Measurements from ENCODE around the gene AZU1.

Gene AZU1

DNA sequence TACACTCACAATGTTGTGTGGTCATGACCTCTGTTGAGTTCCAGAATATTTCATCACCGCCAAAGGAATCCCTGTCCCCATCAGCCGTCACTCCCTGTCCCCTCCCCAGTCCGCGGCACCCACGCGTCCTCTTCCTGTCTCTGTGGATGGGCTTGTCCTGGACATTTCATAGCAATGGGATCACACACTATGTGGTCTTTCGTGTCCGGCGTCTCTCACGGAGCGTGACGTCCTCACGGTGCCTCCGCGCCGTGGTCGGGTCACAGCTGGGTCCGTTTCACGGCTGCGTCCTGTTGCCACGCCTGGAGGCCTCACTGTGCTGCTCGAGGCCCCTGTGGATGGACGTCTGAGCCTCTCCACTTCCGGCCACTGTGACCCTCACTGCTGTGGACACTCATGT is 6.6 kb downstream of the AZU1 start:
- TF ChIP-seq POLR2AphosphoS5 (IDR thresholded peaks at IDR 0.05; ENCODE audit: low read depth, low read length), result no peak
- peak; percentile 28 for TF ChIP-seq FOXP2 (optimal IDR thresholded peaks at IDR 0.05; ENCODE audit: borderline replicate concordance, extremely low read depth, extremely low read length, insufficient read depth)
- TF ChIP-seq SIN3A (IDR thresholded peaks at IDR 0.05; ENCODE audit: borderline replicate concordance, insufficient read depth, low read length), result no peak
- no peak for TF ChIP-seq TAF1 (IDR thresholded peaks at IDR 0.05; ENCODE audit: borderline replicate concordance, insufficient read depth, low read length)

DNA sequence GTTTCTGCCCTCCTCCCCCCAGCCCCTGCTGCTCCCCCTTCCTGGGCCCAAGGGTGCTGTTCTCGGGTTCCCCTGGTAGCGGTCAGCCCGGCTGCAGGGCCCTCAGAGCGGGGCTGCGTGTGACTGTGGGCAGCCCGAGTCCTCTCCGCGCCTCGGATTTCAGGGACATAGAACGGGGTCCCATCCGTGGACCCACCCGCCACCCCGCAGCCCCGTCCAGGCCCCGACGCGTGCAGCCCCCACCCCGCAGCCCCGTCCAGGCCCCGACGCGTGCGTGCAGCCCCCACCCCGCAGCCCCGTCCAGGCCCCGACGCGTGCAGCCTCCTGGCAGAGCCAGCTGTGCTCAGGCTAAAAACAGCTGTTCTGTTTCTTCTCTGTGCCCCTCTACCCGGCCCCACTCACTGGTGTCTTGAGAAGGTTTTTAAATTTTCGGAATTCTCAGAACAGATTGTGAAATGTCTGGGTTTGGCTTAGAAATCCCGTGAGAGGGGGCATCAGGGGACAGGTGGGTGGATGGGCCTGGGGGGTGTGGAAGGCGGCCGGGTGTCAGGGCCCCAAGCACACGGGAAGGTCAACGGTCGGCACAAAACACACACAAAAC is 7.7 kb downstream of the AZU1 start:
- TF ChIP-seq POLR2AphosphoS5 (IDR thresholded peaks at IDR 0.05; ENCODE audit: low read depth, low read length), result no peak
- TF ChIP-seq TAF1 (IDR thresholded peaks at IDR 0.05; ENCODE audit: borderline replicate concordance, insufficient read depth, low read length), result no peak

DNA sequence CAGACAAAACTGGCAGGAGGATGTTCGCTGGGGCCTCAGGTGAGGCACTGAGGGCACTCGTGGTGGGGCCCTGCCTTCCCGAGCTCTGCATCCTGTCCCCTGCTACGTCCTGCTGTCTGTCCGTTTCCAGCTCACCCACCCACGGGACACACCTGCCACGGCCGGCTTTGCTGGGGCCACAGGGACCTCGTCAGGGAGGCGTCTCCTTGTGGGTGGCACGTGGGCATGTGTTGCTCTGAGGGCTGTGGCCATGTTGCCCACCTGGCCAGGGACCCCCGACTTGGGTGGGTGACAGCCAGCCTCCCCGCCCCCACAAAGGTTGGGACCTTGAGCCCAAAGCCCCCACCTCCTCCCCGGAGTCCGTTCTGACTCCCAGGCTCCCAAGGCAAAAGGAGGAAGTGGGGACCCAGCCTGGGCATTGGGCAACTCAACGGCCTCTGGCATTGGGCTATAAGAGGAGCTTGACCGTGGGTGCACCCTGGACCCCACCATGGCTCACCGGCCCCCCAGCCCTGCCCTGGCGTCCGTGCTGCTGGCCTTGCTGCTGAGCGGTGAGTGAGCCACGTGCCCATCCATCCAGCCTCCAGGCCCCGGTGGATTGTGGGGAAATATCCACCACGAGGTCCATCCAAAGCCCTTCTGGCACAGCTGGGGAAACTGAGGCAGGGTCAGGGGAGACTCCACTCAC is 13.0 kb downstream of the AZU1 start, which contains the start of gene PRTN3:
Gene PRTN3, plus strand, starts transcription at position 481 of the 688 bp plus-strand sequence. Its CDS starts 10 bp downstream, at position 491.
- TF ChIP-seq SIN3A (IDR thresholded peaks at IDR 0.05; ENCODE audit: borderline replicate concordance, insufficient read depth, low read length) (no peak), TAF1 (IDR thresholded peaks at IDR 0.05; ENCODE audit: borderline replicate concordance, insufficient read depth, low read length) (no peak), POLR2AphosphoS5 (IDR thresholded peaks at IDR 0.05; ENCODE audit: low read depth, low read length) (no peak), FOXP2 (optimal IDR thresholded peaks at IDR 0.05; ENCODE audit: borderline replicate concordance, extremely low read depth, extremely low read length, insufficient read depth) (no peak)
- TF ChIP-seq, protein P1, sequence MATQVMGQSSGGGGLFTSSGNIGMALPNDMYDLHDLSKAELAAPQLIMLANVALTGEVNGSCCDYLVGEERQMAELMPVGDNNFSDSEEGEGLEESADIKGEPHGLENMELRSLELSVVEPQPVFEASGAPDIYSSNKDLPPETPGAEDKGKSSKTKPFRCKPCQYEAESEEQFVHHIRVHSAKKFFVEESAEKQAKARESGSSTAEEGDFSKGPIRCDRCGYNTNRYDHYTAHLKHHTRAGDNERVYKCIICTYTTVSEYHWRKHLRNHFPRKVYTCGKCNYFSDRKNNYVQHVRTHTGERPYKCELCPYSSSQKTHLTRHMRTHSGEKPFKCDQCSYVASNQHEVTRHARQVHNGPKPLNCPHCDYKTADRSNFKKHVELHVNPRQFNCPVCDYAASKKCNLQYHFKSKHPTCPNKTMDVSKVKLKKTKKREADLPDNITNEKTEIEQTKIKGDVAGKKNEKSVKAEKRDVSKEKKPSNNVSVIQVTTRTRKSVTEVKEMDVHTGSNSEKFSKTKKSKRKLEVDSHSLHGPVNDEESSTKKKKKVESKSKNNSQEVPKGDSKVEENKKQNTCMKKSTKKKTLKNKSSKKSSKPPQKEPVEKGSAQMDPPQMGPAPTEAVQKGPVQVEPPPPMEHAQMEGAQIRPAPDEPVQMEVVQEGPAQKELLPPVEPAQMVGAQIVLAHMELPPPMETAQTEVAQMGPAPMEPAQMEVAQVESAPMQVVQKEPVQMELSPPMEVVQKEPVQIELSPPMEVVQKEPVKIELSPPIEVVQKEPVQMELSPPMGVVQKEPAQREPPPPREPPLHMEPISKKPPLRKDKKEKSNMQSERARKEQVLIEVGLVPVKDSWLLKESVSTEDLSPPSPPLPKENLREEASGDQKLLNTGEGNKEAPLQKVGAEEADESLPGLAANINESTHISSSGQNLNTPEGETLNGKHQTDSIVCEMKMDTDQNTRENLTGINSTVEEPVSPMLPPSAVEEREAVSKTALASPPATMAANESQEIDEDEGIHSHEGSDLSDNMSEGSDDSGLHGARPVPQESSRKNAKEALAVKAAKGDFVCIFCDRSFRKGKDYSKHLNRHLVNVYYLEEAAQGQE (IDR thresholded peaks at IDR 0.05; ENCODE audit: insufficient read depth in 1 of 2, low read depth in 2 of 2, low read length in 2 of 2), result no peak

DNA sequence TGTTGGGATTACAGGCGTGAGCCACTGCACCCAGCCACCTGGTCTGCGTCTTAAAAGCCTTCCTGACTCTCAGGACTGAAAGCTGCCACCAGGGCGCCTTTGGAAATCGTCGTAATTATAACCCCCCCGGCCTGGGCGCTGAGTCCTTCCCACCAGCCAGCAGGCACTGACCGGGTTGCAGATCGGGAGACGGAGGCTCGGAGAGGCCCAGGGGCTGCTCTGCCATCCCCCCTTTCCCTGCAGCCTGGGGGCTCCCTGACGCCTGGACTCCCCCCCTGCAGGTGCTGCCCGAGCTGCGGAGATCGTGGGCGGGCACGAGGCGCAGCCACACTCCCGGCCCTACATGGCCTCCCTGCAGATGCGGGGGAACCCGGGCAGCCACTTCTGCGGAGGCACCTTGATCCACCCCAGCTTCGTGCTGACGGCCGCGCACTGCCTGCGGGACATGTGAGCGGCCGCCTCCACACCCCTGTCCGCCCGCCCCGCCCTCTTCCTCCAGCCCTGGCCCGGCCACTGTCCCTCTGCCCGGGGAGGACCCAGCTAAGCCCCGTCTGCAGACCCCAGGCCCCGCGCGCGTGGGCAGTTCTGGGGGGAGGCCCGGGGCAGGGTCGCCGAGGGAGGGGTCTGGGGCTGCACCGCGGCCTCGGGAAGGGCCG is 15.7 kb downstream of the AZU1 start:
- no peak for TF ChIP-seq SIN3A (IDR thresholded peaks at IDR 0.05; ENCODE audit: borderline replicate concordance, insufficient read depth, low read length)
- TF ChIP-seq, protein P1 (IDR thresholded peaks at IDR 0.05; ENCODE audit: insufficient read depth in 1 of 2, low read depth in 2 of 2, low read length in 2 of 2), result no peak
- no peak for TF ChIP-seq FOXP2 (optimal IDR thresholded peaks at IDR 0.05; ENCODE audit: borderline replicate concordance, extremely low read depth, extremely low read length, insufficient read depth)
- TF ChIP-seq POLR2AphosphoS5 (IDR thresholded peaks at IDR 0.05; ENCODE audit: low read depth, low read length), result no peak
- TF ChIP-seq TAF1 (IDR thresholded peaks at IDR 0.05; ENCODE audit: borderline replicate concordance, insufficient read depth, low read length), result no peak

DNA sequence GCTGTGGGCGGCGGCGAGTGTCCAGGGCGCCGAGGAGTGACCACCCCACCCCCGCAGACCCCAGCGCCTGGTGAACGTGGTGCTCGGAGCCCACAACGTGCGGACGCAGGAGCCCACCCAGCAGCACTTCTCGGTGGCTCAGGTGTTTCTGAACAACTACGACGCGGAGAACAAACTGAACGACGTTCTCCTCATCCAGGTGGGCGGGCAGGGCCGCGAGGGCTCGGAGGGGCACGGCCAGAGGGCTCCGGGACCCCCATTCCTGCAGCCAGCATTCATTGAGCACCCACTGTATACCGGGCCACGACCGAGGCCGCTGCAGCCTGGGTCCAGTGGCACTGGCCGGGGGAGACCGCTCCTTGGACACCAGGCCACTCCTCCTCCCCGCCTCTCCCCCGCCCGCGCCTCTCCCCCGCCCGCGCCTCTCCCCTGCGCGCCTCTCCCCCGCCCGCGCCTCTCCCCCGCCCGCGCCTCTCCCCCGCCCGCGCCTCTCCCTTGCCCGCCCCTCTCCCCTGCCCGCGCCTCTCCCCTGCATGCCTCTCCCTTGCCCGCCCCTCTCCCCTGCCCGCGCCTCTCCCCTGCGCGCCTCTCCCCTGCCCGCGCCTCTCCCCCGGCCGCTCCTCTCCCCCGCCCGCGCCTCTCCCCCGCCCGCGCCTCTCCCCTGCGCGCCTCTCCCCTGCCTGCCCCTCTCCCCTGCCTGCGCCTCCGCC is 16.4 kb downstream of the AZU1 start:
- TF ChIP-seq TAF1 (IDR thresholded peaks at IDR 0.05; ENCODE audit: borderline replicate concordance, insufficient read depth, low read length) (no peak), SIN3A (IDR thresholded peaks at IDR 0.05; ENCODE audit: borderline replicate concordance, insufficient read depth, low read length) (no peak), POLR2AphosphoS5 (IDR thresholded peaks at IDR 0.05; ENCODE audit: low read depth, low read length) (no peak), FOXP2 (optimal IDR thresholded peaks at IDR 0.05; ENCODE audit: borderline replicate concordance, extremely low read depth, extremely low read length, insufficient read depth) (no peak)
- TF ChIP-seq, protein P1 (IDR thresholded peaks at IDR 0.05; ENCODE audit: insufficient read depth in 1 of 2, low read depth in 2 of 2, low read length in 2 of 2), result no peak
